GM19328 (cell line): ENCODE measurements around the gene LINGO1.

Source experiments
- ATAC-seq: cut with Tn5 transposase; IDR thresholded peaks from one replicate; pipeline ENCODE4 v1.9.1; 2021; ENCODE audit warnings: mild to moderate bottlenecking, moderate library complexity; ENCODE audit not compliant: unreplicated experiment

The LINGO1 gene

GRCh38 chr15:77617476-77618230 is 15.1 kb downstream of the LINGO1 start:
- no peak for ATAC-seq

- no peak for ATAC-seq
These were observed 16.6 kb downstream of the LINGO1 start for GRCh38 chr15:77616072-77616471.

GRCh38 chr15:77615472-77615871 is 17.2 kb downstream of the LINGO1 start:
- no peak for ATAC-seq

GRCh38 chr15:77614251-77614806 is 18.4 kb downstream of the LINGO1 start:
- no peak for ATAC-seq

- no peak for ATAC-seq
These were observed 18.9 kb downstream of the LINGO1 start for GRCh38 chr15:77613814-77614213.

- no peak for ATAC-seq
These were observed 19.6 kb downstream of the LINGO1 start for GRCh38 chr15:77612958-77613601.

- no peak for ATAC-seq
These were observed 20.9 kb downstream of the LINGO1 start for GRCh38 chr15:77611767-77612166.

- no peak for ATAC-seq
These were observed 22.0 kb downstream of the LINGO1 start for GRCh38 chr15:77610731-77611130.

- ATAC-seq: no peak
These were observed 23.2 kb downstream of the LINGO1 start for GRCh38 chr15:77609558-77609957.

GRCh38 chr15:77608774-77609173 is 23.9 kb downstream of the LINGO1 start:
- no peak for ATAC-seq

GRCh38 chr15:77607894-77608261 is 24.8 kb downstream of the LINGO1 start:
- ATAC-seq: no peak

GRCh38 chr15:77607111-77607893 is 25.4 kb downstream of the LINGO1 start:
- ATAC-seq: no peak

GRCh38 chr15:77606142-77607034 is 26.3 kb downstream of the LINGO1 start:
- no peak for ATAC-seq

- ATAC-seq: no peak
These were observed 27.2 kb downstream of the LINGO1 start for GRCh38 chr15:77605547-77605946.

- ATAC-seq: no peak
These were observed 27.7 kb downstream of the LINGO1 start for GRCh38 chr15:77604973-77605372.

GRCh38 chr15:77603611-77604336 is 28.9 kb downstream of the LINGO1 start:
- ATAC-seq: no peak

GRCh38 chr15:77602800-77603199 is 29.9 kb downstream of the LINGO1 start:
- ATAC-seq: no peak

- no peak for ATAC-seq
These were observed 32.8 kb downstream of the LINGO1 start for GRCh38 chr15:77599899-77600298.

- ATAC-seq: no peak
These were observed 33.4 kb downstream of the LINGO1 start for GRCh38 chr15:77599357-77599756.

- ATAC-seq: no peak
These were observed 34.1 kb downstream of the LINGO1 start for GRCh38 chr15:77598644-77599043.
